WERI-Rb-1 (cell line): ENCODE measurements around the gene CDK10.

Experiments used
- DNase-seq: peaks from one replicate; pipeline ENCODE4 v3.0.0-alpha.2; 2020
- H3K27ac ChIP-seq: fragments of 250-450 bp; sonication (Bioruptor Pico); 2 replicates; pipeline ENCODE4 v1.5.1; 2020; ENCODE audit warnings: mild to moderate bottlenecking, moderate library complexity
- H3K27me3 ChIP-seq: fragments of 250-450 bp; sonication (Bioruptor Pico); 2 replicates; pipeline ENCODE4 v1.5.1; 2021; ENCODE audit warnings: mild to moderate bottlenecking, low read depth, moderate library complexity; ENCODE audit not compliant: insufficient read depth, severe bottlenecking
- H3K36me3 ChIP-seq: fragments of 250-450 bp; sonication (Bioruptor Pico); 2 replicates; pipeline ENCODE4 v1.5.1; 2020; ENCODE audit warnings: mild to moderate bottlenecking, moderate library complexity
- H3K4me3 ChIP-seq: 2 replicates; pipeline ENCODE4 v1.5.1; 2011; ENCODE audit warnings: low read depth, mild to moderate bottlenecking, control low read depth, low read length
- H3K9me3 ChIP-seq: fragments of 250-450 bp; sonication (Bioruptor Pico); 2 replicates; pipeline ENCODE4 v1.5.1; 2021; ENCODE audit warnings: mild to moderate bottlenecking, moderate library complexity; ENCODE audit not compliant: severe bottlenecking
- CTCF ChIP-seq: IDR thresholded peaks from 2 replicates; pipeline ENCODE4 v1.5.1; 2011; ENCODE audit warnings: low read depth, mild to moderate bottlenecking, control low read depth, inconsistent platforms, low read length

Gene CDK10

GRCh38 chr16:89723279-89724250 is 37.1 kb downstream of the CDK10 start:
- DNase-seq, result no peak
- H3K27ac ChIP-seq, result no peak overlapping the region
- TF ChIP-seq CTCF, result no peak
- no peak overlapping the region for H3K4me3 ChIP-seq
- H3K27me3 ChIP-seq, result no peaks in the 10 kb centered on the region
- no peaks in the 10 kb centered on the region for H3K9me3 ChIP-seq
- H3K36me3 ChIP-seq, result peaks cover 12% of the 10 kb centered on the region

GRCh38 chr16:89727406-89728120 is 41.1 kb downstream of the CDK10 start:
- Histone ChIP-seq H3K27me3 (no peaks in the 10 kb centered on the region), H3K4me3 (no peak overlapping the region), H3K9me3 (no peaks in the 10 kb centered on the region), H3K27ac (no peak overlapping the region), H3K36me3 (peaks cover 22% of the 10 kb centered on the region)
- DNase-seq, result no peak
- TF ChIP-seq CTCF, result no peak

DNA sequence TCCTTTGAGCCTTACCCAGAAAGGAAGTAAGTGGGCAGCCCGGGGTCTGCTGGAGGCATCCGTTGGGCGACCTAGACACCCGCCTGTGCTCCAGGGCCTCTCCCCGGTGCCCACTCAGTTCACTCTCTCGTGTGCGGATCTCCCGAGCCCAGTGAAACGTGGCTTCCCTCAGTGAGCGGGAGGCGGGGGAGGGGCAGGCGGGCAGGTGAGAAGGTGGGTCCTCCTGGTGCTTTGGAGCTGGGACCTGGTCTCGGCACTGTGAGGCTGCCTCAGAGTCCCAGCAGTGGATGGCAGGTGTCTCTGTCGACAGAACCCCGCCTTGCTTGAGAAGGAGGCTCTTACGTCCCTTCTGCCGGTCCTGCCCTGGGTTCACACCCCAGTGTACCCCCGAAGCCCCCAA is 42.8 kb downstream of the CDK10 start:
- peaks cover 20% of the 10 kb centered on the region for H3K36me3 ChIP-seq
- TF ChIP-seq CTCF, result no peak

DNA sequence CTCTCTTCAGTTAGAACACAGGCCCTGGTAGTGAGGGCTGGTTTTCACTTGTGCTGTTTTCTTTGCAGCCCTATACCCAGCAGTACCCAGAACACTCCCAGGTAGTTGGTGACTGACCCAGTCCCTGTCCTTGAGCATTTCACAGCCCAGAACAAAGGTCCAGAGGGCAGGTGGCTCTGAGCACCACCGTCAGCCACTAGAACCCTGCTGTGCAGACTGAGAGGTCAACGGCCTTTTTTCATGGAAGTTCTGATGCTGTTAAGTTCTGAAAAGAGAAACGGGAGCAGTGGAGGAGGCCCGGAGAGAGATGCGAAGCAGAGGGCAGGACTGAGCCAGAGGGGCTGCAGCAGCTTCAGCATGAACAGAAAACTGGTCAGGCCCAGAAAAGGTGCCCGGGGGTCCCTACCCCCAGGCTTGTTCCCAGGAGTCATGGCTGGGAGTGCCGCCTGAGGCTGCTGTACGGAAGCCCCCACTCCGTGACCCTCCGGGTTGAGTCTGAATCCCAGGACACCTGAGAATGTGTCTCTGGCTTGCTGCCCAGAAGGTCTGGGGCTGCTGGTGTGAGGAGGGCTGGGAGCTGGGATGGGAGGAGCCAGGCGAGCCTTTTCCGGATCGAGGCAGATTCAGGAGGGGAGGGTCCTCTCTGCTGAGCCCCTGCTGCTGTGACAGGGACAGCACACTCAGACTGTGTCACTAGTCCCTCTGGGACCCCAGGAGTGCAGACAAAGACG is 43.5 kb downstream of the CDK10 start:
- no peaks in the 10 kb centered on the region for H3K27me3 ChIP-seq
- no peak overlapping the region for H3K27ac ChIP-seq
- no peak for DNase-seq
- no peak overlapping the region for H3K4me3 ChIP-seq
- H3K36me3 ChIP-seq, result peaks cover 25% of the 10 kb centered on the region
- no peaks in the 10 kb centered on the region for H3K9me3 ChIP-seq
- no peak for TF ChIP-seq CTCF

More for the DNA sequence above, 42.8 kb downstream of the CDK10 start:
- Histone ChIP-seq H3K27ac (no peak overlapping the region), H3K27me3 (no peaks in the 10 kb centered on the region), H3K9me3 (no peaks in the 10 kb centered on the region), H3K4me3 (no peak overlapping the region)
- DNase-seq, result no peak

DNA sequence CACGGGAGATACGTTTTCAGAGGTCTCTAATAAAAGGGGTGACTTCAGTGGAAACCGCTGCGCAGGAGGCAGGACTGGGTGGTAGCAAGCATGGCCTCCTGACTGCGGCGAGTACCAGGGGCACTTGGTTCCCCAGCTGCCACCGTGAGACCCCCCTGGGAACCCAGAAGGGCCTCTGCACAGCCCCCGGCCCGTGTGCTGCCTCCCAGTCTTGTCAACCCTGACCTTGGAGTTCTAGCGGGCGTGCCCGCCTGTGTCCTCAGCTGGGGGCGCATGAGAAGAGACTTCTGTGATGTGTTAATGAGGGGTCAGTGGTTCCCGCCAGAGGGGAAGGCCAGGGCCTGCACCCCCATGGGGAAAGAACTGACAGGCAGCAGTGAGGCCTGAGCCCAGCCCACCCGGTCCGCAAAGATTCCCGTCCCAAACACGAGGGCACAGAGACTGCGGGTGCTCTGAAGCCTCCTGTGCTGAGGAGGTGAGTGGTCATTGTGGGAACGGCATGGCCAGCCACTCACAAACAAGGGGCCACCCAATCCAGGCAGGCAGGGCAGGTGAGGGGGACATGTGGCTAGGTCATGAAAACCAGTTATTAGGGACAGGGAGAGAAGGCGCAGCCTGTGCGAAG is 44.2 kb downstream of the CDK10 start:
- no peak for DNase-seq
- Histone ChIP-seq H3K27me3 (no peaks in the 10 kb centered on the region), H3K4me3 (no peak overlapping the region), H3K27ac (no peak overlapping the region), H3K36me3 (peaks cover 31% of the 10 kb centered on the region), H3K9me3 (no peaks in the 10 kb centered on the region)
- TF ChIP-seq CTCF, result no peak
